GM19452 (cell line): Measurements from ENCODE around the gene SPSB1.

Experiments used
- ATAC-seq: cut with Tn5 transposase; IDR thresholded peaks from one replicate; pipeline ENCODE4 v1.9.1; 2021; ENCODE audit not compliant: unreplicated experiment

SPSB1 gene

GRCh38 chr1:9292361-9293240 lies at the start of gene SPSB1:
TSS of gene SPSB1 (plus strand) at chr1:9292894. CDS start at chr1:9355892, 62,998 bp downstream.
- no peak for ATAC-seq

GRCh38 chr1:9243066-9243739 lies 49.5 kb upstream of the SPSB1 start:
- ATAC-seq = no peak

GRCh38 chr1:9244501-9245229 lies 48.0 kb upstream of the SPSB1 start:
- ATAC-seq = no peak

- no peak for ATAC-seq
Observed at GRCh38 chr1:9245230-9245619, 47.5 kb upstream of the SPSB1 start.

GRCh38 chr1:9245661-9246060 lies 47.0 kb upstream of the SPSB1 start:
- no peak for ATAC-seq

- ATAC-seq = no peak
Observed at GRCh38 chr1:9246215-9246614, 46.5 kb upstream of the SPSB1 start.

- no peak for ATAC-seq
Observed at GRCh38 chr1:9246841-9247785, 45.6 kb upstream of the SPSB1 start.

GRCh38 chr1:9247894-9248293 lies 44.8 kb upstream of the SPSB1 start:
- ATAC-seq = no peak

GRCh38 chr1:9248341-9249262 lies 44.1 kb upstream of the SPSB1 start:
- no peak for ATAC-seq

- no peak for ATAC-seq
Observed at GRCh38 chr1:9249263-9249533, 43.5 kb upstream of the SPSB1 start.

GRCh38 chr1:9249534-9250410 lies 42.9 kb upstream of the SPSB1 start:
- no peak for ATAC-seq

GRCh38 chr1:9250411-9251381 lies 42.0 kb upstream of the SPSB1 start:
- ATAC-seq = no peak

- ATAC-seq = no peak
Observed at GRCh38 chr1:9251501-9251900, 41.2 kb upstream of the SPSB1 start.

GRCh38 chr1:9253004-9253403 lies 39.7 kb upstream of the SPSB1 start:
- no peak for ATAC-seq

- no peak for ATAC-seq
Observed at GRCh38 chr1:9253453-9254105, 39.1 kb upstream of the SPSB1 start.

GRCh38 chr1:9256332-9256731 lies 36.4 kb upstream of the SPSB1 start:
- ATAC-seq = no peak

- ATAC-seq = no peak
Observed at GRCh38 chr1:9257851-9258250, 34.8 kb upstream of the SPSB1 start.
